SIG-M5 (cell line): ENCODE results near the gene SETD1B.
"Not testable (repeated sequence)": the region's sequence is repeated elsewhere in the genome, so short reads cannot be mapped to it uniquely, and the experiment has no call there.

Experiments
- DNase-seq: peaks from one replicate; lab custom pipeline; 2025; lab: John Stamatoyannopoulos, UW

The SETD1B gene

GRCh38 chr12:121857322-121858246 is 53.8 kb downstream of the SETD1B start:
- no peak for DNase-seq

GRCh38 chr12:121858318-121858661 is 54.5 kb downstream of the SETD1B start:
- no peak for DNase-seq

GRCh38 chr12:121858662-121859572 is 55.1 kb downstream of the SETD1B start, which contains the start of gene HPD:
HPD (minus strand) TSS chr12:121858859; CDS start chr12:121858823, 36 bp downstream.
- no peak for DNase-seq

GRCh38 chr12:121860257-121860656 is 56.4 kb downstream of the SETD1B start:
- no peak for DNase-seq

- DNase-seq, result not testable (repeated sequence)
Observed at GRCh38 chr12:121860699-121861098, 56.9 kb downstream of the SETD1B start.

GRCh38 chr12:121861636-121862254 is 57.9 kb downstream of the SETD1B start:
- no peak for DNase-seq

- DNase-seq, result no peak
Observed at GRCh38 chr12:121866331-121866730, 62.5 kb downstream of the SETD1B start.

- not testable (repeated sequence) for DNase-seq
Observed at GRCh38 chr12:121869229-121869628, 65.4 kb downstream of the SETD1B start.

- no peak for DNase-seq
Observed at GRCh38 chr12:121871467-121871866, 67.7 kb downstream of the SETD1B start.

- no peak for DNase-seq
Observed at GRCh38 chr12:121872546-121873215, 68.9 kb downstream of the SETD1B start.

- DNase-seq, result no peak
Observed at GRCh38 chr12:121873216-121873569, 69.4 kb downstream of the SETD1B start.

GRCh38 chr12:121874071-121874470 is 70.3 kb downstream of the SETD1B start:
- DNase-seq, result no peak

- DNase-seq, result no peak
Observed at GRCh38 chr12:121875582-121875981, 71.8 kb downstream of the SETD1B start.

- DNase-seq, result not testable (repeated sequence)
Observed at GRCh38 chr12:121876080-121876447, 72.3 kb downstream of the SETD1B start.
